GM12878 (cell line): ENCODE data around the gene SYPL1.

Experiments used
- EZH2 ChIP-seq: IDR thresholded peaks from 2 replicates; pipeline ENCODE4 v1.6.1; 2012; ENCODE audit warnings: low read depth, mild to moderate bottlenecking, control low read depth, inconsistent platforms, low read length, borderline replicate concordance; ENCODE audit not compliant: control insufficient read depth
- NR2C1 ChIP-seq: fragments of 450-650 bp; IDR thresholded peaks from 2 replicates; pipeline ENCODE4 v1.6.1; 2017; ENCODE audit warnings: antibody characterized with exemption, mild to moderate bottlenecking, moderate library complexity
- POLR2A ChIP-seq: IDR thresholded peaks from 2 replicates; pipeline ENCODE4 v1.6.1; 2011; ENCODE audit warnings: low read depth, mild to moderate bottlenecking, low read length
- POLR2AphosphoS5 ChIP-seq: IDR thresholded peaks from 2 replicates; pipeline ENCODE4 v1.6.1; 2011; ENCODE audit warnings: mild to moderate bottlenecking, low read length, inconsistent platforms
- SMC3 ChIP-seq: IDR thresholded peaks from 2 replicates; pipeline ENCODE4 v1.6.1; 2011; ENCODE audit warnings: low read length, improper control_type of control experiment, borderline replicate concordance
- STAT1 ChIP-seq: fragments of 450-650 bp; conservative IDR thresholded peaks from 2 replicates; pipeline ENCODE4 v1.6.1; 2014; ENCODE audit warnings: antibody characterized with exemption, mild to moderate bottlenecking
- YY1 ChIP-seq: IDR thresholded peaks from 2 replicates; pipeline ENCODE4 v1.6.1; 2011; ENCODE audit warnings: low read depth, mild to moderate bottlenecking, low read length
- TF ChIP-seq, protein P1 (sequence below): fragments of 450-650 bp; IDR thresholded peaks from 2 replicates; pipeline ENCODE4 v1.6.1; 2017; ENCODE audit warnings: mild to moderate bottlenecking
- TF ChIP-seq, protein P2 (sequence below), 3 experiments: IDR thresholded peaks in 2 of 3; conservative IDR thresholded peaks in 1 of 3; 2 replicates each; pipeline ENCODE4 v1.5.1; 2011; ENCODE audit warnings: low read depth in 3 of 3, low read length in 3 of 3, mild to moderate bottlenecking in 3 of 3, control low read depth in 2 of 3, moderate library complexity in 2 of 3, inconsistent platforms in 1 of 3, mixed read lengths in 1 of 3; ENCODE audit not compliant: control insufficient read depth in 2 of 3, insufficient read depth in 1 of 3; ENCODE audit errors: extremely low read depth in 1 of 3

DNA sequence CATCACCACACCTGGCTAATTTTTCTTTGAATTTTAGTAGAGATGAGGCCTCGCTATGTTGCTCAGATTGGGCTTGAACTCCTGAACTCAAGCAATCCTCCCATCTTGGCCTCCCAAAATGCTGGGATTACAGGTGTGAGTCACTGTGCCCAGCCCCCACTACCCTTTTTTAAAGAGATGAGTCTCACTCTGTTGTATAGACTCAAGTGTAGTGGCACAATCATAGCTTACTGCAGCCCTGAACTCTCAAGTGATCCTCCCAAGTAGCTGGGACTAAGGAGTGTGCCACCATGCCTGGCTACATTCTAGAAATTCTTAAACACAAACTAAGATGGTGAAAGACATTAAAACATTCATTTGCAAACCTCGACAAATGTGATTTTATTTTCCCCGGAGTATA, 12.6 kb downstream of the SYPL1 start:
- TF ChIP-seq, protein P1, sequence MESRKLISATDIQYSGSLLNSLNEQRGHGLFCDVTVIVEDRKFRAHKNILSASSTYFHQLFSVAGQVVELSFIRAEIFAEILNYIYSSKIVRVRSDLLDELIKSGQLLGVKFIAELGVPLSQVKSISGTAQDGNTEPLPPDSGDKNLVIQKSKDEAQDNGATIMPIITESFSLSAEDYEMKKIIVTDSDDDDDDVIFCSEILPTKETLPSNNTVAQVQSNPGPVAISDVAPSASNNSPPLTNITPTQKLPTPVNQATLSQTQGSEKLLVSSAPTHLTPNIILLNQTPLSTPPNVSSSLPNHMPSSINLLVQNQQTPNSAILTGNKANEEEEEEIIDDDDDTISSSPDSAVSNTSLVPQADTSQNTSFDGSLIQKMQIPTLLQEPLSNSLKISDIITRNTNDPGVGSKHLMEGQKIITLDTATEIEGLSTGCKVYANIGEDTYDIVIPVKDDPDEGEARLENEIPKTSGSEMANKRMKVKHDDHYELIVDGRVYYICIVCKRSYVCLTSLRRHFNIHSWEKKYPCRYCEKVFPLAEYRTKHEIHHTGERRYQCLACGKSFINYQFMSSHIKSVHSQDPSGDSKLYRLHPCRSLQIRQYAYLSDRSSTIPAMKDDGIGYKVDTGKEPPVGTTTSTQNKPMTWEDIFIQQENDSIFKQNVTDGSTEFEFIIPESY, result no peak
- TF ChIP-seq SMC3, result no peak
- TF ChIP-seq EZH2, result no peak
- no peak for TF ChIP-seq POLR2AphosphoS5
- TF ChIP-seq NR2C1, result no peak
- TF ChIP-seq STAT1, result no peak
- no peak for TF ChIP-seq POLR2A
- TF ChIP-seq, protein P2, sequence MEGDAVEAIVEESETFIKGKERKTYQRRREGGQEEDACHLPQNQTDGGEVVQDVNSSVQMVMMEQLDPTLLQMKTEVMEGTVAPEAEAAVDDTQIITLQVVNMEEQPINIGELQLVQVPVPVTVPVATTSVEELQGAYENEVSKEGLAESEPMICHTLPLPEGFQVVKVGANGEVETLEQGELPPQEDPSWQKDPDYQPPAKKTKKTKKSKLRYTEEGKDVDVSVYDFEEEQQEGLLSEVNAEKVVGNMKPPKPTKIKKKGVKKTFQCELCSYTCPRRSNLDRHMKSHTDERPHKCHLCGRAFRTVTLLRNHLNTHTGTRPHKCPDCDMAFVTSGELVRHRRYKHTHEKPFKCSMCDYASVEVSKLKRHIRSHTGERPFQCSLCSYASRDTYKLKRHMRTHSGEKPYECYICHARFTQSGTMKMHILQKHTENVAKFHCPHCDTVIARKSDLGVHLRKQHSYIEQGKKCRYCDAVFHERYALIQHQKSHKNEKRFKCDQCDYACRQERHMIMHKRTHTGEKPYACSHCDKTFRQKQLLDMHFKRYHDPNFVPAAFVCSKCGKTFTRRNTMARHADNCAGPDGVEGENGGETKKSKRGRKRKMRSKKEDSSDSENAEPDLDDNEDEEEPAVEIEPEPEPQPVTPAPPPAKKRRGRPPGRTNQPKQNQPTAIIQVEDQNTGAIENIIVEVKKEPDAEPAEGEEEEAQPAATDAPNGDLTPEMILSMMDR (IDR thresholded peaks at IDR 0.05 in 2 of 3, conservative IDR thresholded peaks at IDR 0.05 in 1 of 3; ENCODE audit: control insufficient read depth in 2 of 3, extremely low read depth in 1 of 3, insufficient read depth in 1 of 3, low read depth in 3 of 3, low read length in 3 of 3), result no peak
- no peak for TF ChIP-seq YY1
